OCI-LY3 (cell line): Measurements from ENCODE around the gene SVIL.
"Not testable (repeated sequence)": the region's sequence is repeated elsewhere in the genome, so short reads cannot be mapped to it uniquely, and the experiment has no call there.

Experiments
- H2AFZ ChIP-seq: fragments of 200-600, 300-600 bp; shearing (Covaris generic); 2 replicates; pipeline ENCODE4 v1.6.0; 2014; ENCODE audit warnings: antibody characterized with exemption, low read depth, low read length
- H3K27ac ChIP-seq: fragments of 200-600, 300-600 bp; sonication (generic); 2 replicates; pipeline ENCODE4 v1.5.1; 2014; ENCODE audit warnings: mild to moderate bottlenecking, low read length, moderate library complexity, mixed read lengths
- H3K27me3 ChIP-seq: fragments of 200-600, 300-600 bp; sonication (generic); 2 replicates; pipeline ENCODE4 v1.6.1; 2014; ENCODE audit warnings: low read depth, low read length, mixed read lengths
- H3K36me3 ChIP-seq: fragments of 200-600, 300-600 bp; sonication (generic); replicated peaks from 2 replicates; pipeline ENCODE3; 2014; ENCODE audit warnings: low read depth, low read length, mixed read lengths
- H3K4me1 ChIP-seq: fragments of 300-600, 200-600 bp; sonication (generic); 2 replicates; pipeline ENCODE4 v1.6.1; 2014; ENCODE audit warnings: low read length, mixed read lengths
- H3K4me2 ChIP-seq: fragments of 200-600, 300-600 bp; sonication (generic); 2 replicates; pipeline ENCODE4 v1.6.1; 2014; ENCODE audit warnings: low read length, mixed read lengths
- H3K4me3 ChIP-seq: fragments of 300-600, 200-600 bp; sonication (generic); 2 replicates; pipeline ENCODE4 v1.5.1; 2014; ENCODE audit warnings: antibody characterized with exemption, mild to moderate bottlenecking, low read length, moderate library complexity
- H3K79me2 ChIP-seq: fragments of 300-600, 200-600 bp; shearing (Covaris generic); 2 replicates; pipeline ENCODE4 v1.6.1; 2014; ENCODE audit warnings: mild to moderate bottlenecking, low read length, mixed read lengths
- H3K9ac ChIP-seq: fragments of 300-600, 200-600 bp; shearing (Covaris generic); 2 replicates; pipeline ENCODE4 v1.6.0; 2014; ENCODE audit warnings: mild to moderate bottlenecking, low read length, moderate library complexity
- H3K9me3 ChIP-seq: fragments of 200-600, 300-600 bp; shearing (Covaris generic); 2 replicates; pipeline ENCODE4 v1.6.1; 2014; ENCODE audit warnings: low read length, mixed read lengths; ENCODE audit not compliant: insufficient read depth
- H4K20me1 ChIP-seq: fragments of 200-600, 300-600 bp; sonication (generic); 2 replicates; pipeline ENCODE4 v1.6.1; 2016; ENCODE audit warnings: low read length, mixed read lengths; ENCODE audit not compliant: insufficient read depth
- CTCF ChIP-seq: fragments of 200-600, 300-600 bp; sonication (generic); IDR thresholded peaks from 2 replicates; pipeline ENCODE4 v1.5.1; 2014; ENCODE audit warnings: antibody characterized with exemption, low read length, low read depth
- EZH2phosphoT487 ChIP-seq: fragments of 200-600 bp; shearing (Covaris generic); IDR thresholded peaks from 2 replicates; pipeline ENCODE4 v1.6.1; 2018; ENCODE audit warnings: antibody characterized with exemption, mixed run types, low read depth

Gene SVIL

GRCh38 chr10:29514306-29514705, 120.5 kb downstream of the SVIL start:
- Histone ChIP-seq H3K9me3 (no peaks in the 10 kb centered on the region), H4K20me1 (no peaks in the 10 kb centered on the region), H2AFZ (no peak overlapping the region), H3K79me2 (no peaks in the 10 kb centered on the region), H3K4me3 (no peak overlapping the region), H3K9ac (no peak overlapping the region), H3K4me2 (no peak overlapping the region), H3K4me1 (no peaks in the 10 kb centered on the region), H3K36me3 (no peaks in the 10 kb centered on the region), H3K27me3 (no peaks in the 10 kb centered on the region), H3K27ac (no peak overlapping the region)
- TF ChIP-seq EZH2phosphoT487, result no peak
- TF ChIP-seq CTCF, result no peak

- Histone ChIP-seq H3K4me1 (peaks cover 2% of the 10 kb centered on the region), H3K36me3 (no peaks in the 10 kb centered on the region), H4K20me1 (no peaks in the 10 kb centered on the region), H3K27ac (no peak overlapping the region), H3K4me3 (no peak overlapping the region), H2AFZ (no peak overlapping the region), H3K79me2 (no peaks in the 10 kb centered on the region), H3K4me2 (no peak overlapping the region), H3K9ac (no peak overlapping the region), H3K9me3 (no peaks in the 10 kb centered on the region), H3K27me3 (no peaks in the 10 kb centered on the region)
- TF ChIP-seq EZH2phosphoT487, result no peak
- no peak for TF ChIP-seq CTCF
Observed at GRCh38 chr10:29512425-29512974, 122.3 kb downstream of the SVIL start.

GRCh38 chr10:29511806-29512205, 123.0 kb downstream of the SVIL start:
- H3K4me3 ChIP-seq, H3K27ac ChIP-seq, H3K9me3 ChIP-seq, H2AFZ ChIP-seq, H3K27me3 ChIP-seq, H4K20me1 ChIP-seq, H3K9ac ChIP-seq, H3K36me3 ChIP-seq, H3K4me1 ChIP-seq, H3K79me2 ChIP-seq, H3K4me2 ChIP-seq: not testable (repeated sequence)

- H3K27ac ChIP-seq, H3K79me2 ChIP-seq: not testable (repeated sequence)
Observed at GRCh38 chr10:29510483-29511157, 124.2 kb downstream of the SVIL start.

GRCh38 chr10:29508554-29509244, 126.1 kb downstream of the SVIL start:
- H3K4me1 ChIP-seq, result peaks cover 6% of the 10 kb centered on the region
- no peaks in the 10 kb centered on the region for H4K20me1 ChIP-seq
- H2AFZ ChIP-seq, result no peak overlapping the region
- no peaks in the 10 kb centered on the region for H3K9me3 ChIP-seq
- H3K27ac ChIP-seq, result no peak overlapping the region
- H3K4me2 ChIP-seq, result no peak overlapping the region
- TF ChIP-seq EZH2phosphoT487, result no peak
- TF ChIP-seq CTCF, result no peak
- no peaks in the 10 kb centered on the region for H3K36me3 ChIP-seq
- no peaks in the 10 kb centered on the region for H3K79me2 ChIP-seq
- H3K9ac ChIP-seq, result no peak overlapping the region
- H3K4me3 ChIP-seq, result no peak overlapping the region
- no peaks in the 10 kb centered on the region for H3K27me3 ChIP-seq

More at GRCh38 chr10:29510483-29511157, 124.2 kb downstream of the SVIL start:
- not testable (repeated sequence) for H3K9me3 ChIP-seq, H3K27me3 ChIP-seq, H3K4me2 ChIP-seq, H3K36me3 ChIP-seq, H4K20me1 ChIP-seq, H3K9ac ChIP-seq, H2AFZ ChIP-seq, H3K4me1 ChIP-seq, H3K4me3 ChIP-seq

- not testable (repeated sequence) for H3K79me2 ChIP-seq, H3K4me3 ChIP-seq, H3K27ac ChIP-seq, H3K4me1 ChIP-seq, H3K27me3 ChIP-seq, H3K9me3 ChIP-seq, H3K9ac ChIP-seq, H2AFZ ChIP-seq, H4K20me1 ChIP-seq, H3K36me3 ChIP-seq
- H3K4me2 ChIP-seq, result peak overlapping the region; percentile 5; the same call in 1 of the 2 replicates
Observed at GRCh38 chr10:29507750-29508149, 127.0 kb downstream of the SVIL start.

GRCh38 chr10:29506324-29506921, 128.3 kb downstream of the SVIL start:
- not testable (repeated sequence) for H3K9ac ChIP-seq, H3K4me3 ChIP-seq, H3K9me3 ChIP-seq, H3K36me3 ChIP-seq, H3K4me2 ChIP-seq, H3K4me1 ChIP-seq, H3K27me3 ChIP-seq, H2AFZ ChIP-seq, H3K79me2 ChIP-seq, H4K20me1 ChIP-seq, H3K27ac ChIP-seq
